Measurements from ENCODE around the gene CD200R1. TPM values are rescaled to one million over a fixed set of nuclear protein-coding genes. Genes with fewer than 3 reads are reported as not detected.

CD200R1 gene
- total and polyA plus RNA-seq, 2 donors (not counting 1 experiment from before 2014, with no cell fraction given) = 3.6 to 3.7 TPM

- H3K9ac ChIP-seq (ENCODE audit: low read length) = no peak overlapping the region
- 100% methylated on average over 5 of the region's 9 CpGs for WGBS (ENCODE audit: insufficient coverage)
- ATAC-seq (ENCODE audit: low read depth) = no peak
- Mint-ChIP-seq H3K27me3 (no peaks in the 10 kb centered on the region), H3K9me3 (ENCODE audit: insufficient read depth) (no peaks in the 10 kb centered on the region), H3K27ac (peak overlapping the region; percentile 21), H3K4me3 (no peak overlapping the region), H3K4me1 (peaks cover 49% of the 10 kb centered on the region)
- H3K36me3 ChIP-seq (replicated peaks in 1 of 2; ENCODE audit: control extremely low read depth in 1 of 2, control insufficient read depth in 1 of 2, extremely low read depth in 1 of 2, insufficient read depth in 2 of 2, low read length in 1 of 2) = no peaks in the 10 kb centered on the region
- no peak overlapping the region for H2AFZ ChIP-seq (ENCODE audit: insufficient read depth, low read depth, low read length, poor library complexity, severe bottlenecking)
- intact Hi-C loops (cut with micrococcal nuclease) = no loop called here
- peaks cover 16 to 23% of the 10 kb centered on the region in 2 donors for H3K4me1 ChIP-seq (ENCODE audit: control insufficient read depth in 2 of 2, insufficient read depth in 2 of 2, low read length in 2 of 2)
- no peak overlapping the region for H3K4me2 ChIP-seq (replicated peaks; ENCODE audit: low read depth, low read length, poor library complexity, severe bottlenecking)
- DNase-seq = no peak
- CTCF ChIA-PET = interaction anchor here (0.6 to 2.1 kb wide), 6 partner anchors 9 to 302 kb away, joined by 3 to 10 read pairs (median 6); partner anchors contain the start of gene CD200R1
- no peak overlapping the region for H3K27ac ChIP-seq (ENCODE audit: low read length in 2 of 2)
- no peaks in the 10 kb centered on the region for H3K9me3 ChIP-seq (ENCODE audit: control extremely low read depth in 1 of 3, control insufficient read depth in 2 of 3, insufficient read depth in 1 of 3, low read length in 2 of 3)
- POLR2A ChIA-PET = no interaction called here
- H3K27me3 ChIP-seq (replicated peaks in 1 of 4; ENCODE audit: control extremely low read depth in 1 of 4, control insufficient read depth in 3 of 4, insufficient read depth in 4 of 4, low read length in 3 of 4) = no peaks in the 10 kb centered on the region
- TF ChIP-seq EZH2 (IDR thresholded peaks at IDR 0.05; ENCODE audit: borderline replicate concordance, insufficient read depth, low read depth, low read length, poor library complexity, severe bottlenecking) (no peak), CTCF (IDR thresholded peaks at IDR 0.05) (no peak)
- H3K79me2 ChIP-seq (ENCODE audit: control insufficient read depth, insufficient read depth, low read length) = peaks cover 7% of the 10 kb centered on the region
- no peak overlapping the region for H3K4me3 ChIP-seq (ENCODE audit: control extremely low read depth in 1 of 5, extremely low read depth in 1 of 5, insufficient read depth in 1 of 5, low read depth in 2 of 5, low read length in 4 of 5)
- H4K20me1 ChIP-seq (ENCODE audit: control insufficient read depth, insufficient read depth, low read length, poor library complexity, severe bottlenecking) = no peaks in the 10 kb centered on the region
These were observed 12.9 kb upstream of the CD200R1 start for GRCh38 chr3:112987710-112988334.

GRCh38 chr3:112984485-112984884, 9.6 kb upstream of the CD200R1 start:
- intact Hi-C loops (cut with micrococcal nuclease) = no loop called here
- H3K79me2 ChIP-seq (ENCODE audit: control insufficient read depth, insufficient read depth, low read length) = no peaks in the 10 kb centered on the region
- no peak overlapping the region for H3K4me3 Mint-ChIP-seq
- 100% methylated on average over 2 of the region's 2 CpGs for WGBS (ENCODE audit: insufficient coverage)
- no peaks in the 10 kb centered on the region for H3K27me3 Mint-ChIP-seq
- H3K9me3 ChIP-seq (ENCODE audit: control extremely low read depth in 1 of 3, control insufficient read depth in 2 of 3, insufficient read depth in 1 of 3, low read length in 2 of 3) = no peaks in the 10 kb centered on the region
- peaks cover 33% of the 10 kb centered on the region for H3K4me1 Mint-ChIP-seq
- H3K9ac ChIP-seq (ENCODE audit: low read length) = no peak overlapping the region
- CTCF ChIA-PET = interaction anchor here (1.8 to 8.7 kb wide), 2 partner anchors 247 to 342 kb away, joined by 8 to 270 read pairs; no protein-coding TSS in a partner anchor
- H3K4me2 ChIP-seq (replicated peaks; ENCODE audit: low read depth, low read length, poor library complexity, severe bottlenecking) = no peak overlapping the region
- DNase-seq = no peak
- H3K4me1 ChIP-seq (ENCODE audit: control insufficient read depth in 2 of 2, insufficient read depth in 2 of 2, low read length in 2 of 2) = peaks cover 12 to 13% of the 10 kb centered on the region in 2 donors
- peak overlapping the region; percentile 74 for H3K27ac Mint-ChIP-seq
- no peak overlapping the region for H2AFZ ChIP-seq (ENCODE audit: insufficient read depth, low read depth, low read length, poor library complexity, severe bottlenecking)
- no peaks in the 10 kb centered on the region for H4K20me1 ChIP-seq (ENCODE audit: control insufficient read depth, insufficient read depth, low read length, poor library complexity, severe bottlenecking)
- no peak for TF ChIP-seq CTCF (IDR thresholded peaks at IDR 0.05)
- TF ChIP-seq EZH2 (IDR thresholded peaks at IDR 0.05; ENCODE audit: borderline replicate concordance, insufficient read depth, low read depth, low read length, poor library complexity, severe bottlenecking) = no peak
- H3K36me3 ChIP-seq (replicated peaks in 1 of 2; ENCODE audit: control extremely low read depth in 1 of 2, control insufficient read depth in 1 of 2, extremely low read depth in 1 of 2, insufficient read depth in 2 of 2, low read length in 1 of 2) = no peaks in the 10 kb centered on the region
- POLR2A ChIA-PET = no interaction called here
- no peaks in the 10 kb centered on the region for H3K9me3 Mint-ChIP-seq (ENCODE audit: insufficient read depth)
- no peak overlapping the region for H3K4me3 ChIP-seq (ENCODE audit: control extremely low read depth in 1 of 5, extremely low read depth in 1 of 5, insufficient read depth in 1 of 5, low read depth in 2 of 5, low read length in 4 of 5)
- H3K27ac ChIP-seq (ENCODE audit: low read length in 2 of 2) = no peak overlapping the region
- peak; percentile 74 for ATAC-seq (ENCODE audit: low read depth)
- H3K27me3 ChIP-seq (replicated peaks in 1 of 4; ENCODE audit: control extremely low read depth in 1 of 4, control insufficient read depth in 3 of 4, insufficient read depth in 4 of 4, low read length in 3 of 4) = no peaks in the 10 kb centered on the region
